ENCODE results near the gene HNRNPA1. TPM values are rescaled to one million over a fixed set of nuclear protein-coding genes. Genes with fewer than 3 reads are reported as not detected.
"Not testable (repeated sequence)": the region's sequence is repeated elsewhere in the genome, so short reads cannot be mapped to it uniquely, and the experiment has no call there.

The HNRNPA1 gene
- total RNA-seq (2014; rRNA removed; shearing (Covaris generic)) = 713 and 899 TPM in 2 replicates
- total RNA-seq (2022) = 2,128 and 2,331 TPM in 2 replicates
- percentile 100 among the genes with signal in this experiment for Bru-seq, nascent RNA
- BruChase-seq, experiment 1, labeled RNA remaining after a 6-hour chase = percentile 100 among the genes with signal in this experiment
- BruChase-seq, experiment 2, labeled RNA remaining after a 2-hour chase = percentile 100 among the genes with signal in this experiment
- long read RNA-seq, full-length matches to known transcripts = 1,415 of 1,567 reads
- long read RNA-seq, partial matches to known transcripts = 110 of 1,567 reads
- long read RNA-seq, other reads (novel, unspliced or antisense) = 42 of 1,567 reads

DNA sequence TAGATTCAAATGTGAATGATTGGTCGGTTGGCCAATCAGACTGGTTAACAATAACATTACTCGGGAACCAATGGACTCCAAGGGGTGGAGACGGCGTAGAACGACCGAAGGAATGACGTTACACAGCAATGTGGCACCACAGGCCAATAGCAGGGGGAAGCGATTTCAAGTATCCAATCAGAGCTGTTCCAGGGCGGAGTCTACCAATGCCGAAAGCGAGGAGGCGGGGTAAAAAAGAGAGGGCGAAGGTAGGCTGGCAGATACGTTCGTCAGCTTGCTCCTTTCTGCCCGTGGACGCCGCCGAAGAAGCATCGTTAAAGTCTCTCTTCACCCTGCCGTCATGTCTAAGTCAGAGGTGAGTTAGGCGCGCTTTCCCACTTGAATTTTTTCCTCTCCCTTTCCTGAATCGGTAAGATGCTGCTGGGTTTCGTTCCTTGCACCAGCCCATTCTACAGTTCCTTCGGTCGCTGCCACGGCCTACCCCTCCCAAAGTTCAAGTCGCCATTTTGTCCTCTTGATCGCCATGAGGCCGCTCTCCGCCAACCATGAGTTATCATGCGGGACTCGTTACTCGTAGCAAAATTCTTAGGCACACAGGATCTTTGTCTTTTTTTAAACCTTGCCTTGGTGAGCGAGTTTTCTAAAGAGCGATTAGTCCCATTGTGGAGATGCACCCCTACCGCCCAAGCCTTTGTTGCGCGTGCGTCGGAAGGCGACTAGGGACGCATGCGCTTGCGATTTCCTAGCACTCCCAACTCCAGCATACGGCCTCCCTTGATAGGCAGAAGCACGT lies at the start of gene HNRNPA1:
TSS of gene HNRNPA1 (plus strand) at position 259 of the 793 bp plus-strand sequence. CDS start at position 341, 82 bp downstream.
- Histone ChIP-seq H3K36me3 (ENCODE audit: insufficient read depth, low read length) (peaks cover 89% of the 10 kb centered on the region), H3K4me3 (ENCODE audit: low read depth, low read length, poor library complexity, severe bottlenecking) (peak within 1 kb of the TSS; percentile 89), H3K4me1 (ENCODE audit: insufficient read depth, low read length, poor library complexity, severe bottlenecking) (peaks cover 63% of the 10 kb centered on the region), H3K79me2 (ENCODE audit: insufficient read depth, low read depth, low read length) (peaks cover 85% of the 10 kb centered on the region), H4K20me1 (ENCODE audit: insufficient read depth, low read length) (peaks cover 48% of the 10 kb centered on the region), H3K9me2 (ENCODE audit: insufficient read depth, low read length) (no peaks in the 10 kb centered on the region), H3K4me2 (ENCODE audit: low read length) (peak within 1 kb of the TSS; percentile 88), H3K9me3 (ENCODE audit: low read length) (no peaks in the 10 kb centered on the region), H3K27ac (ENCODE audit: low read depth, low read length, poor library complexity, severe bottlenecking) (peak within 1 kb of the TSS; percentile 85), H2AFZ (ENCODE audit: low read length) (peak within 1 kb of the TSS; percentile 29; the same call in 1 of the 2 replicates)
- no peak for TF ChIP-seq EZH2phosphoT487 (IDR thresholded peaks at IDR 0.05; ENCODE audit: borderline replicate concordance, low read depth, low read length)
- TF ChIP-seq, protein P1, sequence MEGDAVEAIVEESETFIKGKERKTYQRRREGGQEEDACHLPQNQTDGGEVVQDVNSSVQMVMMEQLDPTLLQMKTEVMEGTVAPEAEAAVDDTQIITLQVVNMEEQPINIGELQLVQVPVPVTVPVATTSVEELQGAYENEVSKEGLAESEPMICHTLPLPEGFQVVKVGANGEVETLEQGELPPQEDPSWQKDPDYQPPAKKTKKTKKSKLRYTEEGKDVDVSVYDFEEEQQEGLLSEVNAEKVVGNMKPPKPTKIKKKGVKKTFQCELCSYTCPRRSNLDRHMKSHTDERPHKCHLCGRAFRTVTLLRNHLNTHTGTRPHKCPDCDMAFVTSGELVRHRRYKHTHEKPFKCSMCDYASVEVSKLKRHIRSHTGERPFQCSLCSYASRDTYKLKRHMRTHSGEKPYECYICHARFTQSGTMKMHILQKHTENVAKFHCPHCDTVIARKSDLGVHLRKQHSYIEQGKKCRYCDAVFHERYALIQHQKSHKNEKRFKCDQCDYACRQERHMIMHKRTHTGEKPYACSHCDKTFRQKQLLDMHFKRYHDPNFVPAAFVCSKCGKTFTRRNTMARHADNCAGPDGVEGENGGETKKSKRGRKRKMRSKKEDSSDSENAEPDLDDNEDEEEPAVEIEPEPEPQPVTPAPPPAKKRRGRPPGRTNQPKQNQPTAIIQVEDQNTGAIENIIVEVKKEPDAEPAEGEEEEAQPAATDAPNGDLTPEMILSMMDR (conservative IDR thresholded peaks at IDR 0.05; ENCODE audit: low read length) = no peak
- ChIA-PET CTCF (ENCODE audit: unreplicated experiment) (interaction anchor here (0.6 to 1.3 kb wide), 3 partner anchors 12 to 77 kb away, joined by 3 to 6 read pairs (median 3); no protein-coding TSS in a partner anchor), POLR2A (interaction anchor here (0.7 to 3.7 kb wide), 21 partner anchors 9 to 902 kb away, joined by 3 to 24 read pairs (median 4); partner anchors contain the start of genes COPZ1 and NCKAP1L)
- intact Hi-C loops (cut with micrococcal nuclease; ENCODE audit: unreplicated experiment) = loop anchor here (1.0 to 2.0 kb wide), 3 partner anchors 21 to 64 kb away; no protein-coding TSS in a partner anchor
- DNase-seq (ENCODE audit: low spot score) = peak; percentile 100
- BruUV-seq (replicated peaks) = no TSS peak

DNA sequence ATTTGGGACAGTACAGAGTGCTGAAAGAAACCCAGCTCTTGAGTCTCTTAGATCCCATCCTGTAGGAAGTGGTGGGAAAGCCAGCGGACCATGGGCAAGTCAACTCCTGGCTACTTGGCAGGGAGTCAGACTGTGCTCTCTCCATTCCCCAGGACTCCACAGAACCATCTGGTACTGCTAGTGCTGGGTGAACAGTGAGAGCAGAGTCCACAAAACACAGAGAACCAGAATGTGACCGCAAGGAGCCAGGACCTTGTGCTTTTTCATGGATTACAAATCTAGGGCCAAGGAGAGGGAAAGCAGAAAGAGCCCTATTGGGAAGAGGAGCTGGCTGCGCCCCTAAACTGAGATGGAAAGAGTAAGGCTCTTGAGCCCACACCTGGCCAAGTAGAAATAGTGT lies 49.3 kb upstream of the HNRNPA1 start:
- H4K20me1 ChIP-seq (ENCODE audit: insufficient read depth, low read length); H2AFZ ChIP-seq (ENCODE audit: low read length); H3K4me2 ChIP-seq (ENCODE audit: low read length); H3K27ac ChIP-seq (ENCODE audit: low read depth, low read length, poor library complexity, severe bottlenecking); H3K4me3 ChIP-seq (ENCODE audit: low read depth, low read length, poor library complexity, severe bottlenecking); BruUV-seq (replicated peaks); CTCF ChIA-PET (ENCODE audit: unreplicated experiment); H3K4me1 ChIP-seq (ENCODE audit: insufficient read depth, low read length, poor library complexity, severe bottlenecking); H3K9me2 ChIP-seq (ENCODE audit: insufficient read depth, low read length); DNase-seq (ENCODE audit: low spot score); H3K79me2 ChIP-seq (ENCODE audit: insufficient read depth, low read depth, low read length); intact Hi-C loops (cut with micrococcal nuclease; ENCODE audit: unreplicated experiment); H3K9me3 ChIP-seq (ENCODE audit: low read length): not testable (repeated sequence)
- POLR2A ChIA-PET = interaction anchor here (0.6 kb wide), 1 partner anchor 23 kb away, joined by 3 read pairs; no protein-coding TSS in a partner anchor
- H3K36me3 ChIP-seq (ENCODE audit: insufficient read depth, low read length) = peaks cover 21% of the 10 kb centered on the region

DNA sequence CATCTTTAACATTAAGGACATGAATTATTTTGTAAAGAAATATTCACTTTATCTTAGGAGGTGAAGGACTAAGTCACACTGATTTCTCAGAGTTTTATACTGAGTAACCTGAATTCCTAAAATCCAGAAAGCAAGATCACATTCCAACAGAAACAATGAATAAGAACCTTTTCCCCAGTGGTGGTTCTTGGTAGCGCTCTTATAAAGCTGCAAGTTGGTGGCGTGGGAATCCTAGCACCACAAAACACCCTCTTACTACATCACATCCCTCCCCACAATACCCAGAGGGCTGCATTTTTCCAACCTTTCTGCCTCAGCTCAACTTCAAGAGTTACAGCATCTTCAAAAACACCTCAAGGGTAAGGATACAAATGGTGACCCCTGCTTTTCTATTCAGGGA lies 47.7 kb upstream of the HNRNPA1 start:
- Histone ChIP-seq H2AFZ (ENCODE audit: low read length) (no peak overlapping the region), H3K4me1 (ENCODE audit: insufficient read depth, low read length, poor library complexity, severe bottlenecking) (no peaks in the 10 kb centered on the region), H3K9me2 (ENCODE audit: insufficient read depth, low read length) (no peaks in the 10 kb centered on the region), H3K4me3 (ENCODE audit: low read depth, low read length, poor library complexity, severe bottlenecking) (no peak overlapping the region), H3K79me2 (ENCODE audit: insufficient read depth, low read depth, low read length) (no peaks in the 10 kb centered on the region), H4K20me1 (ENCODE audit: insufficient read depth, low read length) (no peaks in the 10 kb centered on the region; the same call in 1 of the 2 replicates), H3K36me3 (ENCODE audit: insufficient read depth, low read length) (peaks cover 34% of the 10 kb centered on the region), H3K4me2 (ENCODE audit: low read length) (no peak overlapping the region), H3K27ac (ENCODE audit: low read depth, low read length, poor library complexity, severe bottlenecking) (no peak overlapping the region), H3K9me3 (ENCODE audit: low read length) (no peaks in the 10 kb centered on the region)
- BruUV-seq (replicated peaks) = no TSS peak
- DNase-seq (ENCODE audit: low spot score) = no peak
- CTCF ChIA-PET (ENCODE audit: unreplicated experiment) = no interaction called here
- intact Hi-C loops (cut with micrococcal nuclease; ENCODE audit: unreplicated experiment) = no loop called here
- TF ChIP-seq, protein P1 (conservative IDR thresholded peaks at IDR 0.05; ENCODE audit: low read length) = no peak
- no peak for TF ChIP-seq EZH2phosphoT487 (IDR thresholded peaks at IDR 0.05; ENCODE audit: borderline replicate concordance, low read depth, low read length)
- POLR2A ChIA-PET = no interaction called here

Data from OCI-LY7 (cell line).